ENCODE measurements around the gene DOC2A.

Gene DOC2A

DNA sequence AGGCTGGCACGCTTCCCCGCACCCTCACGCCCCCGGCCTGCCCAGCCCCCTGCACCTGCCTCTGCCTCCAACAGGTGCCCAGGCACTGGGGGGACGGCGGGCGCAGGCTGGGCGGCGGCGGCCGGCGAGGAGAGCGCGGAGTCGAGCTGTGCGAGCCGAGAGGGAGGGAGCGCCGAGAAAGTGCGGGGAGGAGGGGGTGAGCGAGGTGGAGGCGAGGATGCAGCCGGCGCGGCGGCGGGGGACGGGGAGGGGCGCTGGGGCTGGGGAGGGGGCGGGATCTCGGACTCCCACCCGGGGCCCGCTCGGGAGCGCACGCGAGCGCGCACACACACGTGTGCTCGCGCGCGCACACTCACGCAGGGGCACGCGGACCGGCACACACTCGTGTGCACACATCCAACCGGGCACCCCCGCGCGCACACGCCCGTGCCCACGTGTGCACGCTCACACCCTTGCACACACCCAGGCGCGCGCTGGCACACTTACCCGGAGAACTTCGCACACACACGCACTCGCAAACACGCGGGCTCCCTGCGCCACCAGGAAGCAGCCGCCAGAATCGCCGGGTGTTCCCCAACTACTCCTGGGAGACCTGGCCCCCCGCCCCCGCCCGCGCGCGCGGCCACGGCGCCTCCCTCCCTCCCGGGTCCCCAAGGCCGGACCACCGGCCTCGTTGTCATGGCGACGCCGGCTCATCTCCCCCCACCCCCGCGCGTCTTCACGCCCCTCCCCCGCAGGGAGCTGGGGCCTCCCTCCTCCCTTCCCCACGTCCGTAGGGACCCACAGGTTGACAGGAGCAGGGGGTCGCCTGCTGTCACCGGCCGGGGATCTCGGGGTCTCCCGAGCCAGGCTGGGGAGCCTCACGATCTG, at the start of gene DOC2A:
TSS of gene DOC2A (minus strand) at position 184 of the 870 bp plus-strand sequence. CDS start 805 bp downstream, outside the sequence.
- no peak for TF ChIP-seq Cebpa-rat (IDR thresholded peaks at IDR 0.05)
- peaks cover 11 to 44% (median 28%) of the 10 kb centered on the region in 10 experiments for H3K4me1 ChIP-seq
- no peaks in the 10 kb centered on the region for H3K9me3 ChIP-seq (replicated peaks in 1 of 11)
- peak within 1 kb of the TSS in 1 of 11 experiments; percentile 28; a peak in 1 of 22 replicates for H3K27ac ChIP-seq
- peaks cover 0 to 8% (median 2%) of the 10 kb centered on the region in 11 experiments; a peak in 8 of 22 replicates for H3K36me3 ChIP-seq
- H3K4me3 ChIP-seq, result peak within 1 kb of the TSS; percentile 52 to 75 (median 62)
- peak within 1 kb of the TSS; percentile 28 to 79 (median 60); a peak in 19 of 22 replicates for H3K9ac ChIP-seq
- H3K4me2 ChIP-seq, result peak within 1 kb of the TSS; percentile 88 to 100 (median 97)
- peaks cover 0 to 25% (median 2%) of the 10 kb centered on the region in 11 experiments; a peak in 9 of 22 replicates for H4K20me1 ChIP-seq
- peaks cover 0 to 29% (median 4%) of the 10 kb centered on the region in 11 experiments; a peak in 13 of 22 replicates for H3K27me3 ChIP-seq

- H3K4me3 ChIP-seq, result no peak overlapping the region
- H4K20me1 ChIP-seq, result no peaks in the 10 kb centered on the region; a peak in 1 of 22 replicates
- H3K27me3 ChIP-seq, result no peaks in the 10 kb centered on the region
- no peaks in the 10 kb centered on the region for H3K9me3 ChIP-seq (replicated peaks in 1 of 11)
- H3K4me1 ChIP-seq, result peaks cover 15 to 34% (median 27%) of the 10 kb centered on the region in 10 experiments
- H3K9ac ChIP-seq, result no peak overlapping the region
- no peak for TF ChIP-seq Cebpa-rat (IDR thresholded peaks at IDR 0.05)
- peak overlapping the region in 7 of 11 experiments; percentile 30 to 60 (median 35); a peak in 10 of 22 replicates for H3K4me2 ChIP-seq
- 0 out of 22 replicates have a peak overlapping the region, but pooled peaks of 1 of the 11 experiments have one; percentile 14 for H3K27ac ChIP-seq
- peaks cover 0 to 13% (median 7%) of the 10 kb centered on the region in 11 experiments; a peak in 5 of 22 replicates for H3K36me3 ChIP-seq
Observed at GRCh38 chr16:30060346-30060745, 49.5 kb upstream of the DOC2A start.

- H3K9me3 ChIP-seq (replicated peaks in 1 of 11), result no peaks in the 10 kb centered on the region
- peak overlapping the region in 7 of 11 experiments; percentile 91 to 99 (median 97); a peak in 3 of 22 replicates for H3K4me2 ChIP-seq
- no peak for TF ChIP-seq Cebpa-rat (IDR thresholded peaks at IDR 0.05)
- H3K4me1 ChIP-seq, result peaks cover 18 to 41% (median 37%) of the 10 kb centered on the region in 10 experiments
- no peak overlapping the region for H3K27ac ChIP-seq
- H3K36me3 ChIP-seq, result peaks cover 0 to 12% (median 5%) of the 10 kb centered on the region in 11 experiments; a peak in 5 of 22 replicates
- H3K27me3 ChIP-seq, result no peaks in the 10 kb centered on the region
- H3K4me3 ChIP-seq, result no peak overlapping the region
- H3K9ac ChIP-seq, result peak overlapping the region in 6 of 11 experiments; percentile 7 to 85 (median 38); a peak in 6 of 22 replicates
- no peaks in the 10 kb centered on the region; a peak in 1 of 22 replicates for H4K20me1 ChIP-seq
Observed at GRCh38 chr16:30054959-30055553, 44.2 kb upstream of the DOC2A start.

- H3K4me3 ChIP-seq, result no peak overlapping the region; a peak in 1 of 20 replicates
- H3K9me3 ChIP-seq (replicated peaks in 1 of 11), result no peaks in the 10 kb centered on the region
- TF ChIP-seq Cebpa-rat (IDR thresholded peaks at IDR 0.05), result no peak
- peaks cover 18 to 41% (median 36%) of the 10 kb centered on the region in 10 experiments for H3K4me1 ChIP-seq
- no peaks in the 10 kb centered on the region; a peak in 1 of 22 replicates for H4K20me1 ChIP-seq
- H3K9ac ChIP-seq, result peak overlapping the region in 7 of 11 experiments; percentile 1 to 90 (median 44); a peak in 6 of 22 replicates
- H3K36me3 ChIP-seq, result peaks cover 0 to 6% (median 0%) of the 10 kb centered on the region in 11 experiments; a peak in 4 of 22 replicates
- peak overlapping the region in 10 of 11 experiments; percentile 91 to 100 (median 98); a peak in 14 of 22 replicates for H3K4me2 ChIP-seq
- H3K27me3 ChIP-seq, result no peaks in the 10 kb centered on the region
- H3K27ac ChIP-seq, result no peak overlapping the region
Observed at GRCh38 chr16:30054451-30054850, 43.6 kb upstream of the DOC2A start.

DNA sequence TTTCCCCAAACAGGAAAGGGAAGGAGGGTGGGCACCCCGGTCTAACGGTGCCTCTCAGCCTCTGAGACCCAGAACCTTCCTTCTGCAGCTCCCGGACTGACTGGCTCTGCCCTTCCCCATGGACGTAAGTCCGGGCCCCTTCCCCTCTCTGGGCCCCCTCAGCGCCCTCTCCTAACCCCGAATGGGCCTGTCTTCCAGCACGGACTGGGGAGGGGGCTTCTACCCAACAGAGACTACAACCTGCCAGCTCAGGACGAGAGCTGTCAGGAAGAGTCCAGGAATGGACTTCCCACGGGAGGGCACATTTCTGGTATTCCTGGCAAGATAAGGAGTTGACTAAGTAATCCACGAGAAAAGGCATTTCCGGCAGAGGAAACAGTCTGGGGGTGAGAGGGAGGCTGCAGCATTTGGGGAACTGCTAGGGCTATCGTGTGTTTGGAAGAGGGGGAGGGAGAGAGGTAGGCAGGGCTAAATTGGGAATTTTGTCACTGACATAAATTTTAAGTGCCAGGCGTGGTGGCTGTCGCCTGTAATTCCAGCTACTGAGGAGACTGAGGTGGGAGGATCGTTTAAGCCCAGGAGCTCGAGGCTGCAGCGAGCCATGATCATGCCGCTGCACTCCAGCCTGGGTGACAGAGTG, 42.7 kb upstream of the DOC2A start:
- Histone ChIP-seq H3K27ac (peak overlapping the region in 10 of 11 experiments; percentile 30 to 89 (median 85); a peak in 18 of 22 replicates), H3K27me3 (no peaks in the 10 kb centered on the region), H3K9ac (peak overlapping the region; percentile 74 to 90 (median 85)), H3K4me3 (peak overlapping the region; percentile 75 to 89 (median 79)), H4K20me1 (no peaks in the 10 kb centered on the region; a peak in 1 of 22 replicates), H3K9me3 (replicated peaks in 1 of 11) (no peaks in the 10 kb centered on the region), H3K4me2 (peak overlapping the region; percentile 91 to 100 (median 98)), H3K36me3 (no peaks in the 10 kb centered on the region), H3K4me1 (peaks cover 18 to 41% (median 36%) of the 10 kb centered on the region in 10 experiments)
- TF ChIP-seq Cebpa-rat (IDR thresholded peaks at IDR 0.05), result no peak

DNA sequence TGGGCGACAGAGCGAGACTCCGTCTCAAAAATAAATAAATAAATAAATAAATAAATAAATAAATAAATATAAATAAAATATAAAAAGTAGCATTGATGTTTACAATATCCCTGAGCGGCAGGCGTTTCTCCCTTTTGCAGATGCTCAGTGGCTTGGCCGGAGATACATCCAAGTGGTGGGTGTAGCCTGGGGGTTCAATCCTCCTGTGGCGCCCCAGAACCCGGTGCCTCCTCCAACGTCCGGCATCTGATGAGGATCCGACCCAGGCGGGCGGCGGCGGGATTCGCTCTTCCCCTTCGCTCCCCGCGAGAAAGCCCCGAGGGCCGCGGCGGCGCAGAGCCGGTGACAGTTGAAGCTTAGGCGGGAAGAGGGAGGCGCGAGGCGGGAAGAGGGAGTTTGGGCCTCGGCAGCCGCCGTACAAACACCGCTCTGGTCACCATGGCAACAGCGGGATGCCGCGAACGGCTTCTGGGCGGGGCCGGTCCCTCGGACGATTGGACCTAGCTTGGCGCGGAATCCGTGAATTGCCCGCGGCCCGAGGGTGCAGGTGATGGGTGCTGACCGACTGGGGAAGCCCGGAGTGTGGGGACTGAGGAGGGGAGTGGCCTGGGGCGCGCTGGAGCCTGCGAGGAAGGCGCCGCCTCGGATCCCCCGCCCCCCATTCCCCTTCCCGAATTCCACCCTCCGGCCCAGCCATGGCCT, 42.0 kb upstream of the DOC2A start:
- H3K4me3 ChIP-seq, result peak overlapping the region; percentile 75 to 89 (median 79)
- H3K9me3 ChIP-seq (replicated peaks in 1 of 11), result no peaks in the 10 kb centered on the region
- peak overlapping the region; percentile 91 to 100 (median 98) for H3K4me2 ChIP-seq
- TF ChIP-seq Cebpa-rat (IDR thresholded peaks at IDR 0.05), result 0 out of 22 replicates have a peak, but pooled peaks of 1 of the 11 experiments have one; percentile 4
- H3K36me3 ChIP-seq, result no peaks in the 10 kb centered on the region
- H4K20me1 ChIP-seq, result no peaks in the 10 kb centered on the region; a peak in 1 of 22 replicates
- no peaks in the 10 kb centered on the region for H3K27me3 ChIP-seq
- peak overlapping the region; percentile 74 to 90 (median 85) for H3K9ac ChIP-seq
- peak overlapping the region in 10 of 11 experiments; percentile 30 to 89 (median 85); a peak in 19 of 22 replicates for H3K27ac ChIP-seq
- peaks cover 18 to 41% (median 36%) of the 10 kb centered on the region in 10 experiments for H3K4me1 ChIP-seq

- Histone ChIP-seq H3K4me2 (peak overlapping the region; percentile 91 to 100 (median 98); a peak in 19 of 22 replicates), H4K20me1 (no peaks in the 10 kb centered on the region; a peak in 1 of 22 replicates), H3K27me3 (no peaks in the 10 kb centered on the region), H3K4me3 (no peak overlapping the region), H3K9ac (peak overlapping the region in 7 of 11 experiments; percentile 78 to 90 (median 87); a peak in 12 of 22 replicates), H3K27ac (peak overlapping the region in 8 of 11 experiments; percentile 74 to 89 (median 86); a peak in 13 of 22 replicates), H3K4me1 (peaks cover 18 to 49% (median 38%) of the 10 kb centered on the region in 10 experiments), H3K36me3 (no peaks in the 10 kb centered on the region), H3K9me3 (replicated peaks in 1 of 11) (no peaks in the 10 kb centered on the region)
- TF ChIP-seq Cebpa-rat (IDR thresholded peaks at IDR 0.05), result no peak
Observed at GRCh38 chr16:30051518-30051917, 40.7 kb upstream of the DOC2A start.

All from BLaER1 treated with 17β-estradiol and CSF1 and Interleukin-3, amounts not matched to agents 10 nM and 100 nM (cell line).